HepG2 (cell line): ENCODE results near the gene SIGLEC14. TPM values are rescaled to one million over a fixed set of nuclear protein-coding genes. Genes with fewer than 3 reads are reported as not detected.
A peak's percentile ranks its signal among the peaks of the same experiment; 100 is the strongest.

Source experiments
- ATM ChIP-seq: fragments of 450-650 bp; IDR thresholded peaks from 2 replicates; pipeline ENCODE4 v1.7.1; 2017; ENCODE audit warnings: mild to moderate bottlenecking, borderline replicate concordance
- CREBL2 ChIP-seq: sonication (generic); formaldehyde crosslinking; IDR thresholded peaks from 2 replicates; pipeline ENCODE4 v1.8.1; 2023; ENCODE audit warnings: missing genetic modification reagents, mild to moderate bottlenecking, borderline replicate concordance
- DPF2 ChIP-seq: sonication (generic); formaldehyde crosslinking; IDR thresholded peaks from 2 replicates; pipeline ENCODE4 v1.4.0; 2020; ENCODE audit warnings: mild to moderate bottlenecking, low read depth, missing genetic modification reagents, borderline replicate concordance
- GLI4 ChIP-seq: sonication (generic); formaldehyde crosslinking; IDR thresholded peaks from 2 replicates; pipeline ENCODE4 v1.5.1; 2020; ENCODE audit warnings: missing genetic modification reagents, mild to moderate bottlenecking, moderate library complexity, borderline replicate concordance
- HIVEP1 ChIP-seq: sonication (generic); formaldehyde crosslinking; IDR thresholded peaks from 2 replicates; pipeline ENCODE4 v1.4.0; 2020; ENCODE audit warnings: mild to moderate bottlenecking, missing genetic modification reagents
- HMG20B ChIP-seq: conservative IDR thresholded peaks from 2 replicates; pipeline ENCODE4 v1.6.1; 2016; ENCODE audit warnings: missing genetic modification reagents, missing compliant biosample characterization
- HNF4G ChIP-seq, 2 experiments: sonication (generic) in 1 of 2; formaldehyde crosslinking in 1 of 2; IDR thresholded peaks; 2 replicates each; pipeline versions ENCODE4 v1.4.0 to v1.6.1; 2011 to 2020; ENCODE audit warnings: borderline replicate concordance in 2 of 2, low read depth in 2 of 2, mild to moderate bottlenecking in 2 of 2, low read length in 1 of 2, missing genetic modification reagents in 1 of 2, moderate library complexity in 1 of 2
- KDM5A ChIP-seq: fragments of 200-600 bp; sonication (generic); IDR thresholded peaks from 2 replicates; pipeline ENCODE4 v1.7.0; 2018; ENCODE audit warnings: antibody characterized with exemption, mild to moderate bottlenecking, low read length, borderline replicate concordance
- MBNL3 ChIP-seq: fragments of 250-450 bp; sonication (Bioruptor Pico); conservative IDR thresholded peaks from 2 replicates; pipeline ENCODE4 v1.8.0; 2022; ENCODE audit warnings: mild to moderate bottlenecking, inconsistent platforms
- MEF2D ChIP-seq: sonication (generic); formaldehyde crosslinking; IDR thresholded peaks from 2 replicates; pipeline ENCODE4 v1.5.1; 2020; ENCODE audit warnings: mild to moderate bottlenecking, missing genetic modification reagents
- MEIS1 ChIP-seq: sonication (generic); formaldehyde crosslinking; IDR thresholded peaks from 2 replicates; pipeline ENCODE4 v1.9.0; 2021; ENCODE audit warnings: mild to moderate bottlenecking, missing genetic modification reagents, moderate library complexity, borderline replicate concordance
- MEIS2 ChIP-seq: sonication (generic); formaldehyde crosslinking; IDR thresholded peaks from 2 replicates; pipeline ENCODE4 v1.9.0; 2021; ENCODE audit warnings: mild to moderate bottlenecking, missing genetic modification reagents
- NR2F1 ChIP-seq, 2 experiments: fragments of 450-650 bp in 1 of 2; formaldehyde crosslinking in 1 of 2; IDR thresholded peaks; 2 replicates each; pipeline versions ENCODE4 v1.5.0 to v1.6.1; 2016 to 2020; ENCODE audit warnings: mild to moderate bottlenecking in 1 of 2, missing compliant biosample characterization in 1 of 2, missing genetic modification reagents in 1 of 2, moderate library complexity in 1 of 2
- NRL ChIP-seq: sonication (generic); formaldehyde crosslinking; IDR thresholded peaks from 2 replicates; pipeline ENCODE4 v1.5.0; 2020; ENCODE audit warnings: missing genetic modification reagents, mild to moderate bottlenecking, moderate library complexity, borderline replicate concordance
- RBFOX2 ChIP-seq: fragments of 200-400 bp; formaldehyde crosslinking; IDR thresholded peaks from 2 replicates; pipeline ENCODE4 v1.6.1; 2017; ENCODE audit warnings: low read depth, mild to moderate bottlenecking, low read length
- RBM39 ChIP-seq: fragments of 200-400 bp; formaldehyde crosslinking; IDR thresholded peaks from one replicate; pipeline ENCODE4 v1.6.1; 2018; ENCODE audit warnings: antibody characterized with exemption, mild to moderate bottlenecking, low read depth, low read length; ENCODE audit not compliant: poor library complexity, severe bottlenecking
- REPIN1 ChIP-seq: sonication (generic); formaldehyde crosslinking; IDR thresholded peaks from 2 replicates; pipeline ENCODE4 v1.8.0; 2022; ENCODE audit warnings: missing genetic modification reagents, low read depth, mild to moderate bottlenecking, borderline replicate concordance
- TEAD3 ChIP-seq: optimal IDR thresholded peaks from 2 replicates; pipeline ENCODE3; 2016; ENCODE audit warnings: borderline replicate concordance
- TP53 ChIP-seq: sonication (generic); formaldehyde crosslinking; conservative IDR thresholded peaks from 2 replicates; pipeline ENCODE4 v1.4.0; 2020; ENCODE audit warnings: missing genetic modification reagents
- ZBTB20 ChIP-seq: sonication (generic); formaldehyde crosslinking; IDR thresholded peaks from 2 replicates; pipeline ENCODE4 v1.8.1; 2023; ENCODE audit warnings: missing genetic modification reagents, low read depth, mild to moderate bottlenecking, borderline replicate concordance
- ZBTB3 ChIP-seq: sonication (generic); formaldehyde crosslinking; IDR thresholded peaks from 2 replicates; pipeline ENCODE4 v1.4.0; 2020; ENCODE audit warnings: low read depth, mild to moderate bottlenecking, moderate library complexity, missing genetic modification reagents, borderline replicate concordance
- ZNF263 ChIP-seq: sonication (generic); formaldehyde crosslinking; IDR thresholded peaks from 2 replicates; pipeline ENCODE4 v1.4.0; 2020; ENCODE audit warnings: missing genetic modification reagents
- ZNF350 ChIP-seq: sonication (generic); formaldehyde crosslinking; IDR thresholded peaks from 2 replicates; pipeline ENCODE4 v1.4.0; 2020; ENCODE audit warnings: mild to moderate bottlenecking, low read depth, missing genetic modification reagents, borderline replicate concordance
- ZNF362 ChIP-seq: sonication (generic); formaldehyde crosslinking; IDR thresholded peaks from 2 replicates; pipeline ENCODE4 v1.4.0; 2020; ENCODE audit warnings: missing genetic modification reagents, mild to moderate bottlenecking, borderline replicate concordance
- ZNF431 ChIP-seq: sonication (generic); formaldehyde crosslinking; IDR thresholded peaks from 2 replicates; pipeline ENCODE4 v1.9.0; 2022; ENCODE audit warnings: missing genetic modification reagents, low read depth, mild to moderate bottlenecking, borderline replicate concordance
- ZNF549 ChIP-seq: sonication (generic); formaldehyde crosslinking; IDR thresholded peaks from 2 replicates; pipeline ENCODE4 v1.5.0; 2020; ENCODE audit warnings: missing genetic modification reagents
- ZNF841 ChIP-seq: sonication (generic); formaldehyde crosslinking; IDR thresholded peaks from 2 replicates; pipeline ENCODE4 v1.8.1; 2023; ENCODE audit warnings: missing genetic modification reagents, borderline replicate concordance
- ZSCAN5A ChIP-seq: sonication (generic); formaldehyde crosslinking; IDR thresholded peaks from 2 replicates; pipeline ENCODE4 v1.8.0; 2022; ENCODE audit warnings: mild to moderate bottlenecking, missing genetic modification reagents, borderline replicate concordance
- polyA plus RNA-seq, 8 experiments: library from polyadenylated mRNA; depleted of rRNA in 3 of 8; stranded (reverse) in 7 of 8; unstranded in 1 of 8; fragments of >200 nt; fragmentation: Illumina TruSeq in 4 of 8; extraction: Trizol in 4 of 8; gene quantifications; 2 replicates each; pipeline versions ENCODE4 v1.2.1 to v1.2.3, GENCODE V29; 2011 to 2016; ENCODE audit warnings: low read depth in 4 of 8, missing spikeins in 1 of 8, mixed read lengths in 1 of 8; ENCODE audit not compliant: insufficient read depth in 1 of 8
- total RNA-seq, 5 experiments: library from RNA; depleted of rRNA; stranded (reverse); fragments of >200 nt; fragmentation: Illumina TruSeq; extraction: Trizol; gene quantifications; 2 replicates each; pipeline ENCODE4 v1.2.3, GENCODE V29; 2016; ENCODE audit warnings: low read depth in 1 of 5

Gene SIGLEC14
- total and polyA plus RNA-seq, 2 of the 13 experiments (the other 11 are each of a cell fraction or from before 2014, with no cell fraction given), result 0.05 to 0.09 TPM

GRCh38 chr19:51690454-51691073 is 43.9 kb upstream of the SIGLEC14 start (continued):
- TF ChIP-seq ZNF841 (no peak), CREBL2 (CRISPR knock-in tag) (no peak), ZNF350 (CRISPR knock-in tag) (no peak), MEIS1 (CRISPR knock-in tag) (no peak), MBNL3 (no peak), ATM (no peak), DPF2 (CRISPR knock-in tag) (no peak), MEF2D (no peak), NR2F1 (CRISPR knock-in tag; IDR thresholded peaks at IDR 0.05) (peak in 1 of 2 experiments; percentile 70; a peak in 2 of 4 replicates), TEAD3 (CRISPR knock-in tag) (no peak), TP53 (CRISPR knock-in tag) (no peak), MEIS2 (no peak), HIVEP1 (CRISPR knock-in tag) (peak; percentile 61; the same call in 1 of the 2 replicates), ZBTB3 (no peak), HMG20B (CRISPR knock-in tag) (no peak), ZNF431 (no peak), REPIN1 (CRISPR knock-in tag) (no peak), GLI4 (CRISPR knock-in tag) (no peak), RBM39 (no peak), HNF4G (IDR thresholded peaks at IDR 0.05; ENCODE audit: borderline replicate concordance, low read depth, low read length) (peak; percentile 30; the same call in 1 of the 2 replicates), HNF4G (CRISPR knock-in tag; IDR thresholded peaks at IDR 0.05; ENCODE audit: borderline replicate concordance, low read depth) (no peak), ZNF549 (CRISPR knock-in tag) (no peak), RBFOX2 (no peak), ZNF263 (CRISPR knock-in tag) (peak; percentile 74), ZBTB20 (CRISPR knock-in tag) (no peak), KDM5A (no peak), ZNF362 (no peak), NRL (no peak), ZSCAN5A (no peak)
